HepG2 (cell line): Measurements from ENCODE around the gene DDX54. TPM values are rescaled to one million over a fixed set of nuclear protein-coding genes. Genes with fewer than 3 reads are reported as not detected.

ENCODE experiments used
- ATAC-seq: fragments of 200-7000 bp; cut with Tn5 transposase; 3 replicates; pipeline ENCODE4 v1.9.1; 2020; ENCODE audit warnings: mild to moderate bottlenecking, moderate library complexity
- BruUV-seq: library from RNA; stranded (reverse); fragments of 400-500 nt; replicated peaks from 2 replicates; lab custom pipeline; 2021; lab: Mats Ljungman, UMichigan
- CTCF ChIA-PET: fragments of 300-600 bp; formaldehyde crosslinking; extraction: SDS; loops from one replicate; lab custom pipeline; 2021; ENCODE audit warnings: low total read pairs, inconsistent platforms, low intra/inter-chr PET ratio; lab: Yijun Ruan, JAX
- POLR2A ChIA-PET: fragments of 350-600 bp; sonication (Branson Sonifier 250); formaldehyde crosslinking; loops from one replicate; lab custom pipeline; 2020; ENCODE audit warnings: antibody characterized with exemption, inconsistent platforms; lab: Yijun Ruan, JAX
- DNase-seq: peaks from one replicate; pipeline ENCODE4 v3.0.0-alpha.2; 2015; ENCODE audit warnings: low spot score
- FAIRE-seq: peaks from 3 replicates; lab custom pipeline; 2011; peaks lifted over from hg19 to GRCh38; lab: Jason Lieb, UNC
- H2AFZ ChIP-seq: one replicate; pipeline ENCODE4 v1.6.1; 2011; ENCODE audit warnings: low read length, inconsistent platforms
- H3K27ac ChIP-seq: fragments of 300-600 bp; 3 replicates; pipeline ENCODE4 v1.8.0; 2011; ENCODE audit warnings: mixed run types, mild to moderate bottlenecking, mixed read lengths, low read length, inconsistent platforms; ENCODE audit not compliant: insufficient read depth; ENCODE audit errors: extremely low read length
- H3K27me3 ChIP-seq, 2 experiments: fragments of 200-600 bp in 1 of 2; 2 replicates in 1 of 2; 3 replicates in 1 of 2; pipeline versions ENCODE4 v1.6.0 to v1.8.0; 2011; ENCODE audit warnings: low read length in 2 of 2, mild to moderate bottlenecking in 2 of 2, moderate library complexity in 2 of 2, inconsistent platforms in 1 of 2; ENCODE audit not compliant: insufficient read depth in 2 of 2, control insufficient read depth in 1 of 2
- H3K36me3 ChIP-seq, 2 experiments: fragments of 200-600 bp in 1 of 2; replicated peaks in 1 of 2; 2 replicates in 1 of 2; 3 replicates in 1 of 2; pipeline versions ENCODE4 v1.5.1 to v1.8.0; 2011; ENCODE audit warnings: low read length in 2 of 2, inconsistent platforms in 1 of 2; ENCODE audit not compliant: insufficient read depth in 2 of 2, control insufficient read depth in 1 of 2
- H3K4me1 ChIP-seq: 2 replicates; pipeline ENCODE4 v1.5.1; 2012; ENCODE audit warnings: low read length, inconsistent platforms; ENCODE audit not compliant: insufficient read depth
- H3K4me2 ChIP-seq: 2 replicates; pipeline ENCODE4 v1.6.0; 2011; ENCODE audit warnings: low read depth, low read length, inconsistent platforms
- H3K4me3 ChIP-seq, 3 experiments: fragments of 200-600 bp in 1 of 3; sonication (generic), shearing (Covaris generic) in 1 of 3; replicated peaks in 1 of 3; 2 replicates each; pipeline ENCODE4 v1.5.1; 2011 to 2016; ENCODE audit warnings: low read length in 3 of 3, inconsistent platforms in 2 of 3, low read depth in 2 of 3, mild to moderate bottlenecking in 2 of 3, control low read depth in 1 of 3, mixed read lengths in 1 of 3; ENCODE audit not compliant: insufficient read depth in 1 of 3
- H3K79me2 ChIP-seq: one replicate; pipeline ENCODE4 v1.6.1; 2011; ENCODE audit warnings: low read length, inconsistent platforms; ENCODE audit not compliant: insufficient read depth
- H3K9ac ChIP-seq: 2 replicates; pipeline ENCODE4 v1.6.0; 2011; ENCODE audit warnings: mild to moderate bottlenecking, low read depth, low read length, inconsistent platforms; ENCODE audit not compliant: insufficient read depth
- H3K9me3 ChIP-seq: 2 replicates; pipeline ENCODE4 v1.5.1; 2012; ENCODE audit warnings: mild to moderate bottlenecking, low read length
- H4K20me1 ChIP-seq: 2 replicates; pipeline ENCODE4 v1.6.0; 2011; ENCODE audit warnings: inconsistent platforms, mild to moderate bottlenecking, low read length, moderate library complexity; ENCODE audit not compliant: insufficient read depth
- BCL6 ChIP-seq: IDR thresholded peaks from 2 replicates; pipeline ENCODE4 v1.6.1; 2016; ENCODE audit warnings: missing genetic modification reagents, missing compliant biosample characterization
- DNMT1 ChIP-seq: sonication (generic); formaldehyde crosslinking; IDR thresholded peaks from 2 replicates; pipeline ENCODE4 v1.5.1; 2020; ENCODE audit warnings: mild to moderate bottlenecking, missing genetic modification reagents
- EHMT2 ChIP-seq: fragments of 200-600 bp; sonication (generic); IDR thresholded peaks from 2 replicates; pipeline ENCODE4 v1.7.0; 2017; ENCODE audit warnings: antibody characterized with exemption, low read depth, low read length, borderline replicate concordance
- HNRNPL ChIP-seq: fragments of 200-400 bp; formaldehyde crosslinking; IDR thresholded peaks from 2 replicates; pipeline ENCODE4 v1.6.1; 2017; ENCODE audit warnings: mild to moderate bottlenecking, low read depth, low read length
- KDM4B ChIP-seq: sonication (generic); formaldehyde crosslinking; IDR thresholded peaks from 2 replicates; pipeline ENCODE4 v1.4.0; 2020; ENCODE audit warnings: missing genetic modification reagents
- PBX3 ChIP-seq: sonication (generic); formaldehyde crosslinking; IDR thresholded peaks from 2 replicates; pipeline ENCODE4 v1.8.1; 2023; ENCODE audit warnings: missing genetic modification reagents, inconsistent platforms, borderline replicate concordance
- SALL1 ChIP-seq: sonication (generic); formaldehyde crosslinking; IDR thresholded peaks from 2 replicates; pipeline ENCODE4 v1.8.0; 2022; ENCODE audit warnings: mild to moderate bottlenecking, missing genetic modification reagents
- SPEN ChIP-seq: sonication (generic); formaldehyde crosslinking; IDR thresholded peaks from 2 replicates; pipeline ENCODE4 v1.5.1; 2020; ENCODE audit warnings: low read depth, mild to moderate bottlenecking, missing genetic modification reagents
- SUZ12 ChIP-seq: fragments of 150-350 bp; IDR thresholded peaks from 2 replicates; pipeline ENCODE4 v1.6.1; 2014; ENCODE audit warnings: low read depth, low read length
- TEAD3 ChIP-seq: optimal IDR thresholded peaks from 2 replicates; pipeline ENCODE3; 2016; ENCODE audit warnings: borderline replicate concordance
- TEF ChIP-seq: sonication (generic); formaldehyde crosslinking; IDR thresholded peaks from 2 replicates; pipeline ENCODE4 v1.5.0; 2020; ENCODE audit warnings: missing genetic modification reagents
- ZGPAT ChIP-seq: IDR thresholded peaks from 2 replicates; pipeline ENCODE4 v1.6.1; 2016; ENCODE audit warnings: mild to moderate bottlenecking
- ZNF253 ChIP-seq: sonication (generic); formaldehyde crosslinking; IDR thresholded peaks from 2 replicates; pipeline ENCODE4 v1.8.0; 2022; ENCODE audit warnings: mild to moderate bottlenecking, missing genetic modification reagents, borderline replicate concordance
- ZNF33B ChIP-seq: sonication (generic); formaldehyde crosslinking; IDR thresholded peaks from 2 replicates; pipeline ENCODE4 v1.5.1; 2020; ENCODE audit warnings: mild to moderate bottlenecking, missing genetic modification reagents
- ZNF672 ChIP-seq: sonication (generic); formaldehyde crosslinking; IDR thresholded peaks from 2 replicates; pipeline ENCODE4 v1.8.1; 2022; ENCODE audit warnings: missing genetic modification reagents
- ZNF7 ChIP-seq: IDR thresholded peaks from 2 replicates; pipeline ENCODE4 v1.6.1; 2016; ENCODE audit warnings: missing biosample characterization, missing genetic modification reagents
- WGBS: methylation state at CpG from one replicate; pipeline ENCODE4 v1.1.6; 2017; ENCODE audit warnings: low lambda C conversion rate; 5-methylcytosine and 5-hydroxymethylcytosine counted together
- in situ Hi-C: cut with HindIII; loops from 2 replicates; pipeline ENCODE4 v1.10.0; 2017; ENCODE audit warnings: low pct_unique_long_range_greater_than_20kb; ENCODE audit not compliant: extremely low pct_ligation_motif_present
- intact Hi-C: fragments of 100-400 bp; cut with micrococcal nuclease; formaldehyde crosslinking; loops from one replicate; pipeline ENCODE4 v1.10.0; 2022; ENCODE audit not compliant: unreplicated experiment
- polyA plus RNA-seq, 8 experiments: library from polyadenylated mRNA; depleted of rRNA in 3 of 8; stranded (reverse) in 7 of 8; unstranded in 1 of 8; fragments of >200 nt; fragmentation: Illumina TruSeq in 4 of 8; extraction: Trizol in 4 of 8; gene quantifications; 2 replicates each; pipeline versions ENCODE4 v1.2.1 to v1.2.3, GENCODE V29; 2011 to 2016; ENCODE audit warnings: low read depth in 4 of 8, missing spikeins in 1 of 8, mixed read lengths in 1 of 8; ENCODE audit not compliant: insufficient read depth in 1 of 8
- total RNA-seq, 5 experiments: library from RNA; depleted of rRNA; stranded (reverse); fragments of >200 nt; fragmentation: Illumina TruSeq; extraction: Trizol; gene quantifications; 2 replicates each; pipeline ENCODE4 v1.2.3, GENCODE V29; 2016; ENCODE audit warnings: low read depth in 1 of 5
- TF ChIP-seq, protein P1 (sequence below): sonication (generic); formaldehyde crosslinking; IDR thresholded peaks from 2 replicates; pipeline ENCODE4 v1.9.0; 2021; ENCODE audit warnings: missing genetic modification reagents, borderline replicate concordance
- TF ChIP-seq, protein P2 (sequence below): IDR thresholded peaks from 2 replicates; pipeline ENCODE4 v1.6.1; 2016; ENCODE audit warnings: low read depth, control low read depth

DDX54 gene
- total and polyA plus RNA-seq, 2 of the 13 experiments (the other 11 are each of a cell fraction or from before 2014, with no cell fraction given), result 59.7 to 61.1 TPM

- no peak for TF ChIP-seq ZGPAT
- no peak for TF ChIP-seq TEAD3
- TF ChIP-seq, protein P1, sequence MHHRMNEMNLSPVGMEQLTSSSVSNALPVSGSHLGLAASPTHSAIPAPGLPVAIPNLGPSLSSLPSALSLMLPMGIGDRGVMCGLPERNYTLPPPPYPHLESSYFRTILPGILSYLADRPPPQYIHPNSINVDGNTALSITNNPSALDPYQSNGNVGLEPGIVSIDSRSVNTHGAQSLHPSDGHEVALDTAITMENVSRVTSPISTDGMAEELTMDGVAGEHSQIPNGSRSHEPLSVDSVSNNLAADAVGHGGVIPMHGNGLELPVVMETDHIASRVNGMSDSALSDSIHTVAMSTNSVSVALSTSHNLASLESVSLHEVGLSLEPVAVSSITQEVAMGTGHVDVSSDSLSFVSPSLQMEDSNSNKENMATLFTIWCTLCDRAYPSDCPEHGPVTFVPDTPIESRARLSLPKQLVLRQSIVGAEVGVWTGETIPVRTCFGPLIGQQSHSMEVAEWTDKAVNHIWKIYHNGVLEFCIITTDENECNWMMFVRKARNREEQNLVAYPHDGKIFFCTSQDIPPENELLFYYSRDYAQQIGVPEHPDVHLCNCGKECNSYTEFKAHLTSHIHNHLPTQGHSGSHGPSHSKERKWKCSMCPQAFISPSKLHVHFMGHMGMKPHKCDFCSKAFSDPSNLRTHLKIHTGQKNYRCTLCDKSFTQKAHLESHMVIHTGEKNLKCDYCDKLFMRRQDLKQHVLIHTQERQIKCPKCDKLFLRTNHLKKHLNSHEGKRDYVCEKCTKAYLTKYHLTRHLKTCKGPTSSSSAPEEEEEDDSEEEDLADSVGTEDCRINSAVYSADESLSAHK (CRISPR knock-in tag), result no peak
- TF ChIP-seq ZNF672 (CRISPR knock-in tag), result no peak
- TF ChIP-seq ZNF7 (CRISPR knock-in tag), result no peak
- no peak for TF ChIP-seq ZNF33B (CRISPR knock-in tag)
- TF ChIP-seq SALL1, result no peak
- TF ChIP-seq SPEN (CRISPR knock-in tag), result no peak
- TF ChIP-seq DNMT1, result no peak
Measured at GRCh38 chr12:113152196-113152834, 33.0 kb downstream of the DDX54 start (continued).

- DNase-seq (no peak), FAIRE-seq (no peak), ATAC-seq (no peak)
- Histone ChIP-seq H3K27me3 (peaks cover 0 to 45% of the 10 kb centered on the region in 2 experiments; a peak in 4 of 5 replicates), H2AFZ (no peak overlapping the region), H4K20me1 (no peaks in the 10 kb centered on the region), H3K79me2 (no peaks in the 10 kb centered on the region), H3K27ac (no peak overlapping the region), H3K4me3 (no peak overlapping the region), H3K4me2 (no peak overlapping the region), H3K4me1 (peaks cover 18% of the 10 kb centered on the region), H3K9ac (no peak overlapping the region), H3K9me3 (no peaks in the 10 kb centered on the region), H3K36me3 (no peaks in the 10 kb centered on the region)
- intact Hi-C loops (loop anchor here (2.0 kb wide), 1 partner anchor 103 kb away; no protein-coding TSS in a partner anchor), in situ Hi-C loops (no loop called here)
- WGBS, result 39% methylated on average over 3 of the region's 3 CpGs
- CTCF ChIA-PET, result no interaction called here
- no TSS peak for BruUV-seq
- no peak for TF ChIP-seq ZNF253 (CRISPR knock-in tag)
- TF ChIP-seq PBX3 (CRISPR knock-in tag), result no peak
- TF ChIP-seq, protein P2, sequence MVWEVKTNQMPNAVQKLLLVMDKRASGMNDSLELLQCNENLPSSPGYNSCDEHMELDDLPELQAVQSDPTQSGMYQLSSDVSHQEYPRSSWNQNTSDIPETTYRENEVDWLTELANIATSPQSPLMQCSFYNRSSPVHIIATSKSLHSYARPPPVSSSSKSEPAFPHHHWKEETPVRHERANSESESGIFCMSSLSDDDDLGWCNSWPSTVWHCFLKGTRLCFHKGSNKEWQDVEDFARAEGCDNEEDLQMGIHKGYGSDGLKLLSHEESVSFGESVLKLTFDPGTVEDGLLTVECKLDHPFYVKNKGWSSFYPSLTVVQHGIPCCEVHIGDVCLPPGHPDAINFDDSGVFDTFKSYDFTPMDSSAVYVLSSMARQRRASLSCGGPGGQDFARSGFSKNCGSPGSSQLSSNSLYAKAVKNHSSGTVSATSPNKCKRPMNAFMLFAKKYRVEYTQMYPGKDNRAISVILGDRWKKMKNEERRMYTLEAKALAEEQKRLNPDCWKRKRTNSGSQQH (CRISPR knock-in tag), result no peak
- no peak for TF ChIP-seq TEF (CRISPR knock-in tag)
- no peak for TF ChIP-seq HNRNPL
- no peak for TF ChIP-seq SUZ12
- TF ChIP-seq KDM4B (CRISPR knock-in tag), result no peak
- no peak for TF ChIP-seq BCL6 (CRISPR knock-in tag)
- no peak for TF ChIP-seq EHMT2
- POLR2A ChIA-PET, result no interaction called here
Measured at GRCh38 chr12:113151655-113152054, 33.6 kb downstream of the DDX54 start.
